NCI-H146 treated with DMSO at 0.1 percent for 48 hours (cell line): ENCODE results near the gene CITED4.
"Not testable (repeated sequence)": the region's sequence is repeated elsewhere in the genome, so short reads cannot be mapped to it uniquely, and the experiment has no call there.

ENCODE experiments used
- DNase-seq: peaks from one replicate; lab custom pipeline; 2025; ENCODE audit not compliant: unreplicated experiment; lab: John Stamatoyannopoulos, UW

Gene CITED4

GRCh38 chr1:40862008-40862863 lies at the start of gene CITED4:
Gene CITED4 (minus strand): TSS chr1:40862363. CDS start chr1:40862127, 236 bp downstream.
- peak; percentile 80 for DNase-seq

DNA sequence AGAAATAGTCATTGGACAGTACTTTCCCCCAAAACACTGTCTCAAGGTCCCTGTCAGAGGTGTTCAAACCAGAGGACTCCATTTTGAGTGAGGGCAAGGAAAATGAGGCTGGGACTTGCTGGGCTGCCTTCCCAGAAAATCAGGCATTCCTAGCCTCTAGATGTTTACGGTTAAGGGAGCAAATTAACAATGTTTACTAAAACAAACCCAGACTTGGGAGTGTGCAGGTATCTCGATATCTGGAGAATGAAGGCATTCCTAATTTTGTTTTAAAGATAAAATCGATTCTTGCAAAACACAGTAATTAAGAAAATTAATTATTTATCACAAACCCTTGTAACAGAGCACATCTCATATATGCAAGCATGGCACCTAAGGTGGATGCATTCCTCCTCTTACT lies 48.9 kb upstream of the CITED4 start:
- DNase-seq = no peak

DNA sequence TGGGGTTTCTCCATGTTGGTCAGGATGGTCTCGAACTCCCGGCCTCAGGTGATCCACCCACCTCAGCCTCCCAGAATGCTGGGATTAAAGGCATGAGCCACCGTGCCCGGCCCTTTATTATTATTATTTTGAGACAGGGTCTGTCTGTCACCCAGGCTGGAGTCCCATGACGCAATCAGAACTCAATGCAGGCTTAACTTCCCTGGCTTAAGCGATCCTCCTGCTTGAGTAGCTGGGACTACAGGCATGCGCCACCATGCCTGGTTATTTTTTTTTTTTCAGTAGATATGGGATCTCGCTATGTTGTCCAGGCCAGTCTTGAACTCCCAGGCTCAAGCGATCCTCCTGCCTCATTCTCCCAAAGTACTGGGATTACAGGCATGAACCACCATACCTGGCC lies 47.1 kb upstream of the CITED4 start:
- DNase-seq = no peak

DNA sequence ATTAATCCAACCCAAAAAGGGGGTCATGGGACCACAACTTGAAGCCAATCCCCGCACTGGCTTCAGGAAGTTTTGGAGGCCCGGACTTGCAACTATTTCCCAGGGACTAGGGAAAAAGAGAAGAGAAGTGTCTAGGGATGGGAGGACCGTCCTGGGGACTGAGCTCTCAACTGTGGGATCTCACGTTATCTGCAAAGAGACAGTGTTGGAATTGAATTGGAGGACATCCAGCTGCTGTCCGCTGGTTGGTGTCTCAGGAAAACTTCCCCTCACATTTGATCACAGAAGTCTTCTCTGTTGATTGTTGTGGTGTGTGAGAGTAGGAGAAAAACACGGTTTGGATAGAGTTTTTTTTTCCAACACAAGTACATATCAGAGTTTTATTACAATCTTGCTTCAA lies 46.2 kb upstream of the CITED4 start:
- no peak for DNase-seq

- DNase-seq = no peak
Observed at GRCh38 chr1:40907899-40908298, 45.7 kb upstream of the CITED4 start.

DNA sequence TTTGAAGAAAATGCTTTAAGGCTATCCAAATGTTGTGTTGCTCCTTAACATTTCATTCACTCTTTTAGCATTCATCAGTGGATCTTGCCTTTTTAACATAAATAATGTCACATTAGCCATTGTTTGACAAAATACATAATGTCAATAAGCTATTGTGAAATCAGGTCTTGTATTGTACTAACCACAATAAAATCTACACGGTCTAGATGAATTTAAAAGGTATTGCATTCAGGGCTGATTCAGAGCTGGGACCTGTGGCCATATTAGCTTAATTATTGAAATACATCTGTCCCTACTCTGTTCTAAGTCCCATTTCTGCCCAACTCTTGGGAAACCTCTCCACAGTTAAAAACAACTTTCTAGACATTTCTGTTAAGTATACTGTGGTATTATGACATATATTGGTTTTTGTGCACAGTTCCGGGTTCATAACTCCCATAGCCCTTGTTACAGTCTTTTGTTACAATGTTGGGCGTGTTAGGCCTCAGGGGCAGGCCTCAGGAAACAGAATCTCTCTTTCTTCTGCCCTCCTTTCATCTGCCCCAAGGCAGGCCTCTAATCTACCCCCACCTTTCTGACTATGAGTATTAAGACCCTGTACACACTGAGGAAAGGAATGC lies 44.7 kb upstream of the CITED4 start:
- DNase-seq = no peak

DNA sequence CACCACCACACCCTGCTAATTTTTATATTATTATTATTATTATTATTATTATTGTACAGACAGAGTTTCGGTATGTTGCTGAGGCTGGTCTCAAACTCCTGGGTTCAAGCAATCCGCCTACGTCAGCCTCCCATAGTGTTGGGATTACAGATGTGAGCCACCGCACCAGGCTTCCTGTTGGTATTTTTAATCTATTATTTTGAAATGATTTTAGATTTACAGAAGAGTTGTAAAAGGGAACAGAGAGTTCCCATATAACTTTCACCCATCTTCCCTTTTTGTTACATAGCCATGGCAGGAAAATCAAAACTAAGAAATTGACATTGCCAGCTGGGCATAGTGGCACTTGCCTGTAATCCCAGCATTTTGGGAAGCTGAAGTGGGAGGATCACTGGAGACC lies 42.9 kb upstream of the CITED4 start:
- DNase-seq = no peak

DNA sequence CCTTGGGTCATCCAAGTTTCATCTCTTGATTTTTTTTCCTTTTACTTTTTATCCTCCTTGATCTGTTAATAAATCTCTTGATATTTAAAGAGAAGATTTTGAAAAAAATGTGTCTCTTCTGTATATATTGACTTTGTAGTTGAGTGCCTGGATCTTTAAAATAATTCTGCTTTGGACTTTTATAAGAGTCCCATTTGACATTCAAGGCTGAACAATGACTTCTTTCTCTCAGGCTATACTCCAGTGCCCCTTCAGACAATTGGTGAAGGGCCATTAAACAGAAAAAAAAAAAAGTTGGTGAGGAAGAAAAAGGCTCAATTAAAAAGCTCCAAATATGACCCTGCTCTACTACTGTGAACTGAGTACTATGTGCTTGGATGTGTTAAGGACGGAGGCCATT lies 40.9 kb upstream of the CITED4 start:
- DNase-seq = no peak

DNA sequence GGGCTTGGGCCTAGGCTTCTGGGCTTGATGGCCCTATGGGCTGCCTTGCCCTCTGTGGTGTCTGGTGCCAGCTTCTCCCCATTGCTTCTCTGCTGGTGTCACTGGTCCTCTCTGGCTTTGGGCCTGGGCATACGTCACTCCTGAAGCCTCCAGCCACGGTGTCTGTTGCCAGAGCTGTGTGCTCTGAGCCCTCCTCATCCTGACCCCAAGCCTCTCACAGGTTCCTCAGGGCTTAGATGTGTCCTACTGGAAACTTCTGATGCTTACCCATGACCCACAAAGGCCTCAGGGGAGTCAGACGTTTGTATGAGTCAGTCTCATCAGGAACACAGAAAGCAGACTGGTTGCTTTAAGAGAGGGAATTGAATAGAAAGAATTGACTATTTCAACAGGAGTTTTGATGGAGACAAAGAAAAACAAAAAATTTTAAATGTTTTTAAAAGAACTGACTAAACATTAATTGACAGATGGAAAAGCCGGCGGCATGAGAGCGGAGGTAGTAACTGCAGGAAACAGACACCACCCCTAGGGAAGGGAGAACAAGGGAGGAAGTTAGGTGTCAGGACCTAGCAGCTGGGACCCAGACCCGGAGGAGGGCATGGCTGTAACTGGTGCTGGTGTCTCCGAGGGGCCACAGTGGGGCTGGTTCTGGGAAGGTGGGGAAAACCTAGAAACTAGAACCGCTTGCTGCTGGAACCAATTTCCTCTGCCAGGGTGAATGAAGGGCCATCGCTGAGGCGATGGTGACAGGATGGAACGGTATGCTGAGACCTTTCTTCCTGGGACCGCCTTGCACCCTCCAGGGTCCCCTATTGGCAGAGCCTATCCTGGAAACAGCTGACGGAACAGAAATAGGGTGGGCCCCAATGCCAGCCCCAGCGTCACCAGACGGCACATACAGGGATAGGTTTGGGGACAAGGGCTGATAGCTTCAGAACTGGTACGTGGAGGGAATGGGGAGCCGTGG lies 40.0 kb upstream of the CITED4 start:
- DNase-seq = no peak

DNA sequence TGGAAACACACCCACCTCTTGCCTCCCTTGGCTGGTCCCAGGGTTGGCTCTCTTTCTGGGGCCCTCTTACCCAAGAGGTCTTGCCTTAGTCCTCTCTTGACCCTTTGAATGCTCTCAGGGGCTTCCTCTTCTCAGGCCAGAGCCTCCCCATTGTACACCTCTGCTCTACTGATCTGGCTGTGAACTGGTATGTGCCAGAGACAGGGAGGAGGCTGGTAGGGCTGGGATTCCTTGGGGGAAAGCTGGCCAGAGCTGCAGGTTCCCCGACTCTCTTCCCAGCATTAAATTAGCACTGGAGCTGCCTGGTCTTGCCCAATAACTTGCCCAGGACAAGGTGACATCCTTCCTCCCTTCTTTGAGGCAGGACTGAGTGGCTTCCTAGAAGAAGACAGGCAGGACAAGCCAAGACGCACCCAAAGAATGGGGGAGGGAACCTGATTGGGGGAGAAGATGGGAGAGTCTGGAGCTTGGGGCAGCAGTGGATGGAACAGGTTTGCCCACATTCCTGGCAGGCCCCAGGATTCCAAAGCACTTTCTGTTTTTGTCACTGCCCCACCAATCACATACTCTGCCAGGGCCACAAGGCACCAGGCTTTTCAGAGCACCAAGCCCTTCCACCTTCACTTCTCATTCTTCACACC lies 37.2 kb upstream of the CITED4 start:
- DNase-seq = no peak

DNA sequence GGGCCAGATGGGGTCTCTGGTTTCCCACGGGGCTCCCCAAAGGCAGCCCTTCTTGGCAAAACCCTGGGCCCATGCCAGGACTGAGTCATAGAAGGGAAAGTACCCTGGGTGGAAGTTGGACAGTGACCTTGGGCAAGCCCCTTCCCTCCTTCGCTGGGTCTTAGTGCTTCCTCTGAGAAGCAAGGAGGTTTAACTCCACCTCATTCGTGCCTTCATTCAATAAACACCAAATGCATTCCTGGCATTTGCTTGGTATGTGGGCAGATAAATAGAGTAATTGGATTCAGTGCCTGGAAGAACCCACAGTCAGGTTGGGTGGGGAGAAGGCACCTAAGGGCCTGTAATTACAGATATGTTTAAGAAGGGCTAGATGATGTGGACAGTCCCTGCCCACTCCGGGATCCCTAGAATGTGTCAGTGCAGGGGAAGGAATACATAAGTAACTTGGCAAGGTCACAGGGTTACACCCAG lies 36.3 kb upstream of the CITED4 start:
- no peak for DNase-seq

DNA sequence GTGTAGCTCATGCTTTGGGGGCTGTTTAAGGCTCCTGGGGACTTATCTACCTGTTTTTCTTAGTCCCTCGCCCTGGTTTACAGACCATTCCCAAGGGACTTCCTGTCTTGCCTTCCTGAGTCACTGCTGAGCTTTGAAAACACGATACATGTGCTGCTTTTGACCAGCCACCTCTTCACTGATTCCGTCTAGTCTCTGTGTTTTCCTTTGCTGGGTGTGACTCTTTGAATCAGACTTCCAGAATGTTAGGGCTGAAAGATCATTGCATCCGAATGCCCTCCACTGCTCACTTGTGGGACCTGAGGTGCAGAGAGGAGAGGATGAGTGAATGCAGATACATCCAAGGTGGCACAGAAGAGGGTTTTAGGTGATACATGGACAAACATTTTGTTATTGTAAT lies 35.4 kb upstream of the CITED4 start:
- no peak for DNase-seq

GRCh38 chr1:40896482-40896881 lies 34.3 kb upstream of the CITED4 start:
- DNase-seq = no peak

DNA sequence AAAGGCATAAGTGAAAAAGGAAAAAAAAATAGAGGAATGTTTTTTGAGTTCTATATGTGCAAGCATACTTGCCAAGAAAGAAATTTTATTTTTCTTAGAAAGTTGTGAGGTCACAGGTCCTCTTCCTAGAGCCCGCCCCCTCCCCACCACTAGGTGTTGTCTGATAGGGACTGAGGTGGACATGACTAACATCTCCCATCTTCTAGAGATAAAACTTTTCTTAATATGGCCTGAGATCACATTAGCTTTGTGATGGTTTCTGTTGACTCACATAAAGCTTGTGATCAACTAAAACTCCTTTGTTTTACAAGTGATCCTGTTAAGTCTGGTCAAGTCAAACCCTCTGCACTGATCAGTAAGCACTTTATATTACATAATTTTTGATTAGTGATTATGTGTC lies 33.4 kb upstream of the CITED4 start:
- no peak for DNase-seq

DNA sequence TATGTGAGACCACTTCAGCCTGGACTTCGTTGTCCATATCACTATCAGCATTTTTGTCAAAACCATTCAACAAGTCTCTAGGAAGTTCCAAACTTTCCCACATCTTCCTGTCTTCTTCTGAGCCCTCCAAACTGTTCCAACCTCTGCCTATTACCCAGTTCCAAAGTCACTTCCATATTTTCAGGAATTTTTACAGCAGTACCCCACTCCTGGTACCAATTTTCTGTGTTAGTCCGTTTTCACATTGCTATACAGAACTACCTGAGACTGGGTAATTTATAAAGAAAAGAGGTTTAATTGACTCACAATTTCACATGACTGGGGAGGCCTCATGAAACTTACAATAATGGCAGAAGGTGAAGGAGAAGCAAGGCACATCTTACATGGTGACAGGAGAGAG lies 32.7 kb upstream of the CITED4 start:
- not testable (repeated sequence) for DNase-seq

- DNase-seq = no peak
Observed at GRCh38 chr1:40894455-40894854, 32.3 kb upstream of the CITED4 start.

DNA sequence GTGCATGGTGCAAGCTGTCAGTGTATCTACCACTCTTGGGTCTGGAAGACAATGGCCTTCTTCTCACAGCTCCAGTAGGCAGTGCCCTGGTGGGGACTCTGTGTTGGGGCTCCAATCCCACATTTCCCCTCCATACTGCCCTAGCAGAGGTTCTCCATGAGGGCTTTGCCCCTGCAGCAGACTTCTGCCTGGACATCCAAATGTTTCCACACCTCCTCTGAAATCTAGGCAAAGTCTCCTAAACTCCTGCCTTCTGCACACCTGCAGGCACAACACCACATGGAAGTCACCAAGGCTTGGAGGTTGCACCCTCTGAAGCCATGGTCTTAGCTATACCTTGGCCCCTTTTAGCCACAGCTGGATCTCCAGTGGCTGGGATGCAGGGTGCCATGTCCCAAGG lies 31.8 kb upstream of the CITED4 start:
- no peak for DNase-seq

DNA sequence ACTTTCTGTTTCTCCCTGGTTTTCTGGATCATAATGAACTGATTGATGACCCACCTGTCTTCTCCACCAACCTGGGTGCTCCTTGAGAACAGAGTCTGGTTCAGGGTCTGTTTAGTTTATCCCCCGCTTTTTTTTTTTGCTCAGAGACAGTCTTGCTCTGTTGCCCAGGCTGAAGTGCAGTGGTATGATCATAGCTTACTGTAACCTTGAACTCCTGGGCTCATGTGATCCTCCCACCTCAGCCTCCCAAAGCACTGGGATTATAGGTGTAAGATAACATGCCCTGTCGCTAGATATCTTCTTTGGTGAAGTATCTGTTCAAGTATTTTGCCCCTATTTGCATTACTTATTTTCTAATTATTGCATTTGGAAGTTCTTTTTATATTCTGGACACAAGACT lies 30.2 kb upstream of the CITED4 start:
- no peak for DNase-seq

DNA sequence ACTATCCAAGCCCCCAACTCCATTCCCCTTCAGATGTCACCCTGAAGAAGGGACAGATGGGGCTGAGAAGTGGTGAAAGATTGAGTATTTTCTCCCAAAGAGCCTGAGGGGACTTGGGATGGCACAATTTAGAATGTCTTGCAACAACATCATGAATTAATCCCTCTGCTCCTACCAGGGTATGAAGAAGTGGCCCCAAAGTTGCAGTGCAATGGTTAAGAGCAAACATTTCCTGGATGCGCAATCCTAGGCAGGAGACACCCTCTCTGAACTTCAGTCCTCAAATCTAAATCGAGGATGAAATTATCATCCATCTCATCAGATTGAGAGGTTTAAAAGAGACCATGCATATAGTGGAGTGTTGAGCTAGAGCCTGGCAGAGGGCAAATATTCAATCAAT lies 28.6 kb upstream of the CITED4 start:
- DNase-seq = no peak

GRCh38 chr1:40887652-40888051 lies 25.5 kb upstream of the CITED4 start:
- no peak for DNase-seq

DNA sequence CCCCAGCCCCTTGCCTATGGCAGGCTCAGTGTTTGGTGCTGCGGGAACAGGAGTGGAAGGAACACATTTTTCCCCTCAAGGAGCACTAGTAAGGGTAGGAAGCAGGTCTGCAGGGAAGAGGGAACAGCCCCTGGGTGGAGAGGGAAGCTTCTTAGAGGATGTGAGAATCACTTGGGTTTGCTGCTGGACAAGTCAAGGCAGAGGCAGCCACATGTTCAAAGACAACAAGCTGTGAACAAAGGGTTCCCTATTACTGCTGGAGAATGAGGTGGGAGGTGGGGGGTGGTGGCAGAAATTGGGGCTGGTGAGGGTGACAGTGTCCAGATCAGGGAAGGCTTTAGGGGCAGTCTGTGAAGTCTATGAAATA lies 24.8 kb upstream of the CITED4 start:
- DNase-seq = no peak
